Measurements from ENCODE around the gene MGMT.

Gene MGMT

GRCh38 chr10:129777687-129778086 lies 310.6 kb downstream of the MGMT start:
- H3K27me3 ChIP-seq (ENCODE audit: insufficient read depth, low read length), result no peaks in the 10 kb centered on the region
- no peak overlapping the region for H2AFZ ChIP-seq (ENCODE audit: low read length, unreplicated experiment)
- no peaks in the 10 kb centered on the region for H3K4me1 ChIP-seq (ENCODE audit: control insufficient read depth, insufficient read depth, low read length, unreplicated experiment)

GRCh38 chr10:129778571-129778970 lies 311.5 kb downstream of the MGMT start:
- Histone ChIP-seq H3K79me2 (ENCODE audit: control insufficient read depth, insufficient read depth, low read length, unreplicated experiment) (no peaks in the 10 kb centered on the region), H3K4me3 (ENCODE audit: low read depth, low read length) (no peak overlapping the region), H3K27ac (ENCODE audit: low read depth, low read length) (no peak overlapping the region), H3K4me1 (ENCODE audit: control insufficient read depth, insufficient read depth, low read length, unreplicated experiment) (no peaks in the 10 kb centered on the region), H3K36me3 (ENCODE audit: insufficient read depth, low read length) (no peaks in the 10 kb centered on the region), H2AFZ (ENCODE audit: low read length, unreplicated experiment) (no peak overlapping the region), H3K27me3 (ENCODE audit: insufficient read depth, low read length) (no peaks in the 10 kb centered on the region)

More at GRCh38 chr10:129777687-129778086, 310.6 kb downstream of the MGMT start:
- no peaks in the 10 kb centered on the region for H3K36me3 ChIP-seq (ENCODE audit: insufficient read depth, low read length)
- H3K27ac ChIP-seq (ENCODE audit: low read depth, low read length), result no peak overlapping the region
- H3K4me3 ChIP-seq (ENCODE audit: low read depth, low read length), result no peak overlapping the region
- no peaks in the 10 kb centered on the region for H3K79me2 ChIP-seq (ENCODE audit: control insufficient read depth, insufficient read depth, low read length, unreplicated experiment)

DNA sequence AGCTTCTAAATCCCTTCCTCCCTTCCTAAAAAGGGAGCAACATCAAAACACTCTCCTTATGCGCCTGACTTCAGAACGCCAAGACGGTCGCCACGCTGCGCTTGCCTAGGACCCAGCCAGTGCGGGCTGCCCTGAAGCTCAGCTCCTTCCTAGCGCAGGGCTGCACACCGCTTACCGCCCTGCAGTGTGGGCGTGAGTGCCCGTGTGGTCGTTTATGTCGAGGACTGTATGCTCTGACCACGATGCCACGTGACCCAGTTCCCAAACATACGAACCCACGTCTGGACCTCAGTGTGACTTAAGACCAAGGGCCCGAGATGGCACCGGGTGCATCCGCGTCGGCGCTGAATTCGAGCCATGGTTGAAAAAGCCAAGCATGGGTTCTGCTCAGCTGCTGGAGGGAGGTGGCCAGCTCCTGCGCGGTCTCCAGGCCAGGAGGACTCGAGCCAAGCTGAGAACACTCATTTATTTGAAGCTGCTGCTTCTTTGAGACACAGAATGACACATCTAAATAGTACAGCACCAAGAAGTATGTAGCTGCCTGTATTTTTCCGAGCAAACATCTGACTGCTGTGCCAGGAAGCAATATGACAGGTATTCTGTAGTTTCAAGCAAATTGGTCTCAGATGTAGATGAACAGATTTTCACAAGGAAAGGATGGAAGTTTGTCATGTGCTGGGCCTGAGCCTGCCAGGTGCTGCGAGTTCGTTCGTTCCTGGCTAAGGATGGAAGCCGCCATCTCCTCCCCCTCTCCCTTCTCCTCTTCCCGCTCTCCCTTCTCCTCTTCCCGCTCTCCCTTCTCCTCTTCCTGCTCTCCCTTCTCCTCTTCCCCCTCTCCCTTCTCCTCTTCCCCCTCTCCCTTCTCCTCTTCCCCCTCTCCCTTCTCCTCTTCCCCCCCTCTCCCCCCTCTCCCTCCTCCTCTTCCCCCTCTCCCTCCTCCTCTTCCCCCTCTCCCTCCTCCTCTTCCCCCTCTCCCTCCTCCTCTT lies 312.4 kb downstream of the MGMT start:
- Histone ChIP-seq H3K4me1 (ENCODE audit: control insufficient read depth, insufficient read depth, low read length, unreplicated experiment) (no peaks in the 10 kb centered on the region), H3K27me3 (ENCODE audit: insufficient read depth, low read length) (no peaks in the 10 kb centered on the region), H3K79me2 (ENCODE audit: control insufficient read depth, insufficient read depth, low read length, unreplicated experiment) (no peaks in the 10 kb centered on the region), H3K27ac (ENCODE audit: low read depth, low read length) (no peak overlapping the region), H3K36me3 (ENCODE audit: insufficient read depth, low read length) (no peaks in the 10 kb centered on the region), H2AFZ (ENCODE audit: low read length, unreplicated experiment) (no peak overlapping the region), H3K4me3 (ENCODE audit: low read depth, low read length) (no peak overlapping the region)

- no peaks in the 10 kb centered on the region for H3K27me3 ChIP-seq (ENCODE audit: insufficient read depth, low read length)
- no peak overlapping the region for H3K4me3 ChIP-seq (ENCODE audit: low read depth, low read length)
- H3K27ac ChIP-seq (ENCODE audit: low read depth, low read length), result no peak overlapping the region
- H3K79me2 ChIP-seq (ENCODE audit: control insufficient read depth, insufficient read depth, low read length, unreplicated experiment), result no peaks in the 10 kb centered on the region
- no peak overlapping the region for H2AFZ ChIP-seq (ENCODE audit: low read length, unreplicated experiment)
- H3K36me3 ChIP-seq (ENCODE audit: insufficient read depth, low read length), result no peaks in the 10 kb centered on the region
- H3K4me1 ChIP-seq (ENCODE audit: control insufficient read depth, insufficient read depth, low read length, unreplicated experiment), result no peaks in the 10 kb centered on the region
Observed at GRCh38 chr10:129780198-129780597, 313.2 kb downstream of the MGMT start.

GRCh38 chr10:129780901-129781795 lies 314.1 kb downstream of the MGMT start:
- H3K4me1 ChIP-seq (ENCODE audit: control insufficient read depth, insufficient read depth, low read length, unreplicated experiment), result no peaks in the 10 kb centered on the region
- no peaks in the 10 kb centered on the region for H3K36me3 ChIP-seq (ENCODE audit: insufficient read depth, low read length)
- H3K27me3 ChIP-seq (ENCODE audit: insufficient read depth, low read length), result no peaks in the 10 kb centered on the region
- H3K79me2 ChIP-seq (ENCODE audit: control insufficient read depth, insufficient read depth, low read length, unreplicated experiment), result no peaks in the 10 kb centered on the region
- no peak overlapping the region for H3K27ac ChIP-seq (ENCODE audit: low read depth, low read length)
- H2AFZ ChIP-seq (ENCODE audit: low read length, unreplicated experiment), result no peak overlapping the region
- H3K4me3 ChIP-seq (ENCODE audit: low read depth, low read length), result no peak overlapping the region

DNA sequence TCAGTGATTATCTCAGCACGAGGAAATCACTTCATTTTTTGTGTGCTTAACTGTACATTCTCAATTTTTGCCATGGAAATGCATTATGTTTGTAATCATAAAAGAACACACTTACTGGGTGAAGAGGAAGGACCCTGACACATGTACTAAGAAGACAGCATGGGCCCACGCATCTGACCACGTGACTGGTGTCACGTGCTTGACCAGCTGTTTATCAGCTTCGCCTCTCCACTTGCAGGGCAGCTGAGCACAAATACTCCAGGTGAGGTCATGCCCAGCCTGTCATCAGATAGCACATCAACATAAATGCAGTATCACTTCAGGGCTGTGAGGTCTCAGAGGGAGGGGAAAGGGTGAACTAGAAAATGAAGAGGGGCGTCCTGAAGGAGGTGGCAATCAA lies 317.2 kb downstream of the MGMT start:
- Histone ChIP-seq H3K36me3 (ENCODE audit: insufficient read depth, low read length) (no peaks in the 10 kb centered on the region), H3K4me3 (ENCODE audit: low read depth, low read length) (no peak overlapping the region), H3K27ac (ENCODE audit: low read depth, low read length) (no peak overlapping the region), H3K4me1 (ENCODE audit: control insufficient read depth, insufficient read depth, low read length, unreplicated experiment) (no peaks in the 10 kb centered on the region), H3K27me3 (ENCODE audit: insufficient read depth, low read length) (no peaks in the 10 kb centered on the region), H2AFZ (ENCODE audit: low read length, unreplicated experiment) (no peak overlapping the region), H3K79me2 (ENCODE audit: control insufficient read depth, insufficient read depth, low read length, unreplicated experiment) (no peaks in the 10 kb centered on the region)

DNA sequence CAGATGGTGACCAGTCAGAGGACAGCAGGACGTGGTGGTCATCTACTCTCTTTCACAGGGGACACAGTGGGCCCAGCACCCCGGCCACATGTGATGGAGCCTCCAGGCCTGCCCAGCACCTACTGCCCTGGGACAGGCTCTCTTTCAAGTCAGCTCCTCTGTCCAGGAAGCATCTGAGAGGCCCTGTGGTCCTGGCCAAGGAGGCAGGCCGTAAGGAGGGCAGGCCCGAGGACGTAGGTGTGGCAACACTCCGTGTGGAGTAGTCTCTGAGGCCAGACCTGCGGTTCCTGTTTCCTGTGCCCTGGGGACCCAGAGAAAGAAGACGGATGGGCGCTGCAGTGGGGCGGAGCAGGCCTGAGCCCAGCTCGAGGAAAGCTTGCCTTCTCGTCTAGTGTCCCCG lies 317.9 kb downstream of the MGMT start:
- no peaks in the 10 kb centered on the region for H3K4me1 ChIP-seq (ENCODE audit: control insufficient read depth, insufficient read depth, low read length, unreplicated experiment)
- H2AFZ ChIP-seq (ENCODE audit: low read length, unreplicated experiment), result no peak overlapping the region
- no peak overlapping the region for H3K4me3 ChIP-seq (ENCODE audit: low read depth, low read length)
- no peaks in the 10 kb centered on the region for H3K27me3 ChIP-seq (ENCODE audit: insufficient read depth, low read length)
- H3K27ac ChIP-seq (ENCODE audit: low read depth, low read length), result no peak overlapping the region
- no peaks in the 10 kb centered on the region for H3K36me3 ChIP-seq (ENCODE audit: insufficient read depth, low read length)
- no peaks in the 10 kb centered on the region for H3K79me2 ChIP-seq (ENCODE audit: control insufficient read depth, insufficient read depth, low read length, unreplicated experiment)

- H3K79me2 ChIP-seq (ENCODE audit: control insufficient read depth, insufficient read depth, low read length, unreplicated experiment), result no peaks in the 10 kb centered on the region
- H3K4me3 ChIP-seq (ENCODE audit: low read depth, low read length), result no peak overlapping the region
Observed at GRCh38 chr10:129785536-129785981, 318.5 kb downstream of the MGMT start.

GRCh38 chr10:129786216-129786615 lies 319.2 kb downstream of the MGMT start:
- Histone ChIP-seq H3K4me1 (ENCODE audit: control insufficient read depth, insufficient read depth, low read length, unreplicated experiment) (no peaks in the 10 kb centered on the region), H3K27me3 (ENCODE audit: insufficient read depth, low read length) (no peaks in the 10 kb centered on the region), H3K36me3 (ENCODE audit: insufficient read depth, low read length) (no peaks in the 10 kb centered on the region), H3K4me3 (ENCODE audit: low read depth, low read length) (no peak overlapping the region), H2AFZ (ENCODE audit: low read length, unreplicated experiment) (no peak overlapping the region), H3K79me2 (ENCODE audit: control insufficient read depth, insufficient read depth, low read length, unreplicated experiment) (no peaks in the 10 kb centered on the region), H3K27ac (ENCODE audit: low read depth, low read length) (no peak overlapping the region)

More at GRCh38 chr10:129785536-129785981, 318.5 kb downstream of the MGMT start:
- no peaks in the 10 kb centered on the region for H3K4me1 ChIP-seq (ENCODE audit: control insufficient read depth, insufficient read depth, low read length, unreplicated experiment)
- H3K27ac ChIP-seq (ENCODE audit: low read depth, low read length), result no peak overlapping the region
- H3K36me3 ChIP-seq (ENCODE audit: insufficient read depth, low read length), result no peaks in the 10 kb centered on the region
- no peaks in the 10 kb centered on the region for H3K27me3 ChIP-seq (ENCODE audit: insufficient read depth, low read length)
- H2AFZ ChIP-seq (ENCODE audit: low read length, unreplicated experiment), result no peak overlapping the region

- no peak overlapping the region for H2AFZ ChIP-seq (ENCODE audit: low read length, unreplicated experiment)
- no peaks in the 10 kb centered on the region for H3K79me2 ChIP-seq (ENCODE audit: control insufficient read depth, insufficient read depth, low read length, unreplicated experiment)
- no peak overlapping the region for H3K4me3 ChIP-seq (ENCODE audit: low read depth, low read length)
Observed at GRCh38 chr10:129787557-129787956, 320.5 kb downstream of the MGMT start.

More at GRCh38 chr10:129787557-129787956, 320.5 kb downstream of the MGMT start:
- Histone ChIP-seq H3K27ac (ENCODE audit: low read depth, low read length) (no peak overlapping the region), H3K4me1 (ENCODE audit: control insufficient read depth, insufficient read depth, low read length, unreplicated experiment) (no peaks in the 10 kb centered on the region), H3K36me3 (ENCODE audit: insufficient read depth, low read length) (no peaks in the 10 kb centered on the region), H3K27me3 (ENCODE audit: insufficient read depth, low read length) (no peaks in the 10 kb centered on the region)

All from ACC112 (cell line).